Measurements from ENCODE around the gene COL24A1. TPM values are rescaled to one million over a fixed set of nuclear protein-coding genes. Genes with fewer than 3 reads are reported as not detected.

Gene COL24A1
- total and polyA plus RNA-seq, 4 donors: 0.33 to 16.7 (median 0.67) TPM

DNA sequence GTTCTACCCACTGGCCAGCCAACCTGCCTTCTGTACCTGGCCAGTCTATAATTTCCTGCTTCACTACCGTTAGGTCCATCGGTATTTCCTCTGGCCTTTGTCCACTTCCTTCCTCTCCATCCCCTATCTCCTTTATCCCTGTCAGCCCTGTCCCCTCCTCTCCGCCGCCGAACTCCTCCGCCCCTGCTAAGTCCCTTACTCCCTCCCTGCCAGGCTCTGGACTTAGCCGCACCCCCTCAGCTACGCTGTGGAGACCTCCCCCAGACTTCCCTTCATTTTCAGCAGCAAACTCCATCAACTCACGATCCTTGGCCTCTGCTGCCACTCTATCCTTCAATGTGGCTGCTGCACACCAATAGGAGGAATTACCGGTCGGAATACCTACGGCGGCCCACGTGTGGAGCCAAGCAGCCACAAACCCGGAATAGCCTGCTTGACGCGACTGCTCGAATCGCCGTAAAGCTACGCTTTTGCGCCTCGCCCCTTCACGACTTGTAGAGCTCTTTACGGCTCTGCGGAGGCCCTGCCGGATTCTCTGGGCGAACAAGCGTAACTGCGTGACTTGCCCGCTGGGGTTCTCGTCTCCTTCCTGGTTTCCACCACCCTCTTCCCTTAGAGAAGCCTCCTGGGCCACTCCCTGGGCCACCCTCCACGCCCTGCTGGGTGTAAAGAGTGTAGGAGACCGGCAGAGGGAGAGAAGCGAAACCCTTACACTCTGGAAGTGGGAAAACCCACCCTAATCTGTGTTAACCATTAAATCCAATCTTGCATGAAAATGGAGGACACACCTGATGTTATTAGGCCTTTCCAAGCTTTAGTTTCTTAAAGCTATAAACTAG, 448.4 kb downstream of the COL24A1 start, which contains the start of gene ZNHIT6:
Gene ZNHIT6, minus strand, starts transcription at position 444 of the 839 bp plus-strand sequence. Its CDS starts 149 bp downstream, at position 295.
- Histone ChIP-seq H3K4me3 (peak within 1 kb of the TSS; percentile 93), H3K9me3 (ENCODE audit: control insufficient read depth in 4 of 4, insufficient read depth in 3 of 4, low read length in 3 of 4) (no peaks in the 10 kb centered on the region), H3K27ac (ENCODE audit: low read depth in 1 of 2, low read length in 1 of 2) (peak within 1 kb of the TSS; percentile 81 to 96), H3K9ac (ENCODE audit: insufficient read depth in 1 of 2, low read length in 2 of 2) (peak within 1 kb of the TSS; percentile 66 to 98), H3K36me3 (ENCODE audit: control insufficient read depth in 4 of 4, insufficient read depth in 4 of 4, low read length in 4 of 4) (peaks cover 2 to 13% (median 7%) of the 10 kb centered on the region in 4 donors), H3K4me1 (ENCODE audit: control insufficient read depth in 5 of 5, insufficient read depth in 5 of 5, low read length in 5 of 5) (peaks cover 0 to 12% (median 5%) of the 10 kb centered on the region in 5 donors), H3K27me3 (ENCODE audit: control insufficient read depth in 3 of 3, insufficient read depth in 3 of 3, low read length in 2 of 3) (no peaks in the 10 kb centered on the region)
- DNase-seq (peak; percentile 92 to 96 (median 95)), ATAC-seq (ENCODE audit: insufficient read depth, low FRiP score) (peak; percentile 94)
- TF ChIP-seq, protein P1, sequence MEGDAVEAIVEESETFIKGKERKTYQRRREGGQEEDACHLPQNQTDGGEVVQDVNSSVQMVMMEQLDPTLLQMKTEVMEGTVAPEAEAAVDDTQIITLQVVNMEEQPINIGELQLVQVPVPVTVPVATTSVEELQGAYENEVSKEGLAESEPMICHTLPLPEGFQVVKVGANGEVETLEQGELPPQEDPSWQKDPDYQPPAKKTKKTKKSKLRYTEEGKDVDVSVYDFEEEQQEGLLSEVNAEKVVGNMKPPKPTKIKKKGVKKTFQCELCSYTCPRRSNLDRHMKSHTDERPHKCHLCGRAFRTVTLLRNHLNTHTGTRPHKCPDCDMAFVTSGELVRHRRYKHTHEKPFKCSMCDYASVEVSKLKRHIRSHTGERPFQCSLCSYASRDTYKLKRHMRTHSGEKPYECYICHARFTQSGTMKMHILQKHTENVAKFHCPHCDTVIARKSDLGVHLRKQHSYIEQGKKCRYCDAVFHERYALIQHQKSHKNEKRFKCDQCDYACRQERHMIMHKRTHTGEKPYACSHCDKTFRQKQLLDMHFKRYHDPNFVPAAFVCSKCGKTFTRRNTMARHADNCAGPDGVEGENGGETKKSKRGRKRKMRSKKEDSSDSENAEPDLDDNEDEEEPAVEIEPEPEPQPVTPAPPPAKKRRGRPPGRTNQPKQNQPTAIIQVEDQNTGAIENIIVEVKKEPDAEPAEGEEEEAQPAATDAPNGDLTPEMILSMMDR (IDR thresholded peaks at IDR 0.05; ENCODE audit: control extremely low read depth, extremely low read depth): no peak
- WGBS, 2 donors: 1% methylated on average over 35 of the region's 35 CpGs

- Histone ChIP-seq H3K4me3 (peak overlapping the region; percentile 93), H3K9ac (ENCODE audit: insufficient read depth in 1 of 2, low read length in 2 of 2) (peak overlapping the region; percentile 66 to 98), H3K9me3 (ENCODE audit: control insufficient read depth in 4 of 4, insufficient read depth in 3 of 4, low read length in 3 of 4) (no peaks in the 10 kb centered on the region), H3K4me1 (ENCODE audit: control insufficient read depth in 5 of 5, insufficient read depth in 5 of 5, low read length in 5 of 5) (peaks cover 0 to 12% (median 5%) of the 10 kb centered on the region in 5 donors), H3K27ac (ENCODE audit: low read depth in 1 of 2, low read length in 1 of 2) (peak overlapping the region; percentile 81 to 96), H3K36me3 (ENCODE audit: control insufficient read depth in 4 of 4, insufficient read depth in 4 of 4, low read length in 4 of 4) (peaks cover 2 to 13% (median 9%) of the 10 kb centered on the region in 4 donors), H3K27me3 (ENCODE audit: control insufficient read depth in 3 of 3, insufficient read depth in 3 of 3, low read length in 2 of 3) (no peaks in the 10 kb centered on the region)
- WGBS, 2 donors: 12 to 15% methylated on average over 13 of the region's 13 CpGs
- peak in 1 of 3 donors; percentile 10 for DNase-seq
- TF ChIP-seq, protein P1 (IDR thresholded peaks at IDR 0.05; ENCODE audit: control extremely low read depth, extremely low read depth): no peak
- no peak for ATAC-seq (ENCODE audit: insufficient read depth, low FRiP score)
Observed at GRCh38 chr1:85707267-85707989, 449.1 kb downstream of the COL24A1 start.

GRCh38 chr1:85705940-85706339, 450.6 kb downstream of the COL24A1 start:
- DNase-seq (no peak), ATAC-seq (ENCODE audit: insufficient read depth, low FRiP score) (no peak)
- Histone ChIP-seq H3K4me1 (ENCODE audit: control insufficient read depth in 5 of 5, insufficient read depth in 5 of 5, low read length in 5 of 5) (peaks cover 0 to 12% (median 5%) of the 10 kb centered on the region in 5 donors), H3K27me3 (ENCODE audit: control insufficient read depth in 3 of 3, insufficient read depth in 3 of 3, low read length in 2 of 3) (no peaks in the 10 kb centered on the region), H3K36me3 (ENCODE audit: control insufficient read depth in 4 of 4, insufficient read depth in 4 of 4, low read length in 4 of 4) (peaks cover 4 to 23% (median 11%) of the 10 kb centered on the region in 4 donors), H3K4me3 (no peak overlapping the region), H3K9me3 (ENCODE audit: control insufficient read depth in 4 of 4, insufficient read depth in 3 of 4, low read length in 3 of 4) (no peaks in the 10 kb centered on the region), H3K9ac (ENCODE audit: insufficient read depth in 1 of 2, low read length in 2 of 2) (no peak overlapping the region), H3K27ac (ENCODE audit: low read depth in 1 of 2, low read length in 1 of 2) (no peak overlapping the region)
- TF ChIP-seq, protein P1 (IDR thresholded peaks at IDR 0.05; ENCODE audit: control extremely low read depth, extremely low read depth): no peak
- WGBS, 2 donors: 78 to 94% methylated on average over 3 of the region's 3 CpGs

Data from lung (tissue), 12 donors.